ENCODE data around the gene PDK4. TPM values are rescaled to one million over a fixed set of nuclear protein-coding genes. Genes with fewer than 3 reads are reported as not detected.
"Not testable (repeated sequence)": the region's sequence is repeated elsewhere in the genome, so short reads cannot be mapped to it uniquely, and the experiment has no call there.

Gene PDK4
- total RNA-seq, 2 experiments from 2014 or later: not detected

DNA sequence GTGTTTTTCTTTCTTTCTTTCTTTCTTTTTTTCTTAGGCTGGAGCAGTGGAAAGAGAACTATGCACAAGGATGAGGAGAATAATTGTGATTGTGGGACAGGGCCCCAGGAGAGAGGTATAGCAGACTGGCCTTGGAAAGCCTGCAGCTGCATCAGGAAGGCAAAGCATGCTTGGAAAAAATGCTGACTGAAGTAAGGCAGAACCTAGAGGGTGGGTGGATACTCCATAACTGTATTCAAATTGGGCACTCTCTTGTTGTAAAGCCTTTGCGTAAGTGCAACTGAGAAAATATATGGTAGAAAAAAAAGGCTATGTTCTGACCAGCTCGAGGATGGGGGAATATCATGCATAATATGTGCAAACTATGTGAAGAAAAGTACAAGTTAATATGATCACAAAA lies 39.5 kb downstream of the PDK4 start:
- ChIA-PET CTCF (ENCODE audit: unreplicated experiment) (no interaction called here), POLR2A (no interaction called here)
- no peak for DNase-seq (ENCODE audit: low spot score)
- Histone ChIP-seq H3K36me3 (ENCODE audit: insufficient read depth, low read length) (no peaks in the 10 kb centered on the region), H3K27ac (ENCODE audit: low read depth, low read length, poor library complexity, severe bottlenecking) (no peak overlapping the region), H3K9me3 (ENCODE audit: low read length) (no peaks in the 10 kb centered on the region), H3K9me2 (ENCODE audit: insufficient read depth, low read length) (no peaks in the 10 kb centered on the region), H2AFZ (ENCODE audit: low read length) (no peak overlapping the region), H3K4me3 (ENCODE audit: low read depth, low read length, poor library complexity, severe bottlenecking) (no peak overlapping the region), H3K4me2 (ENCODE audit: low read length) (no peak overlapping the region), H4K20me1 (ENCODE audit: insufficient read depth, low read length) (no peaks in the 10 kb centered on the region), H3K4me1 (ENCODE audit: insufficient read depth, low read length, poor library complexity, severe bottlenecking) (no peaks in the 10 kb centered on the region), H3K79me2 (ENCODE audit: insufficient read depth, low read depth, low read length) (no peaks in the 10 kb centered on the region)
- BruUV-seq (replicated peaks): no TSS peak
- no peak for TF ChIP-seq EZH2phosphoT487 (IDR thresholded peaks at IDR 0.05; ENCODE audit: borderline replicate concordance, low read depth, low read length)
- TF ChIP-seq, protein P1, sequence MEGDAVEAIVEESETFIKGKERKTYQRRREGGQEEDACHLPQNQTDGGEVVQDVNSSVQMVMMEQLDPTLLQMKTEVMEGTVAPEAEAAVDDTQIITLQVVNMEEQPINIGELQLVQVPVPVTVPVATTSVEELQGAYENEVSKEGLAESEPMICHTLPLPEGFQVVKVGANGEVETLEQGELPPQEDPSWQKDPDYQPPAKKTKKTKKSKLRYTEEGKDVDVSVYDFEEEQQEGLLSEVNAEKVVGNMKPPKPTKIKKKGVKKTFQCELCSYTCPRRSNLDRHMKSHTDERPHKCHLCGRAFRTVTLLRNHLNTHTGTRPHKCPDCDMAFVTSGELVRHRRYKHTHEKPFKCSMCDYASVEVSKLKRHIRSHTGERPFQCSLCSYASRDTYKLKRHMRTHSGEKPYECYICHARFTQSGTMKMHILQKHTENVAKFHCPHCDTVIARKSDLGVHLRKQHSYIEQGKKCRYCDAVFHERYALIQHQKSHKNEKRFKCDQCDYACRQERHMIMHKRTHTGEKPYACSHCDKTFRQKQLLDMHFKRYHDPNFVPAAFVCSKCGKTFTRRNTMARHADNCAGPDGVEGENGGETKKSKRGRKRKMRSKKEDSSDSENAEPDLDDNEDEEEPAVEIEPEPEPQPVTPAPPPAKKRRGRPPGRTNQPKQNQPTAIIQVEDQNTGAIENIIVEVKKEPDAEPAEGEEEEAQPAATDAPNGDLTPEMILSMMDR (conservative IDR thresholded peaks at IDR 0.05; ENCODE audit: low read length): no peak
- intact Hi-C loops (cut with micrococcal nuclease; ENCODE audit: unreplicated experiment): no loop called here

DNA sequence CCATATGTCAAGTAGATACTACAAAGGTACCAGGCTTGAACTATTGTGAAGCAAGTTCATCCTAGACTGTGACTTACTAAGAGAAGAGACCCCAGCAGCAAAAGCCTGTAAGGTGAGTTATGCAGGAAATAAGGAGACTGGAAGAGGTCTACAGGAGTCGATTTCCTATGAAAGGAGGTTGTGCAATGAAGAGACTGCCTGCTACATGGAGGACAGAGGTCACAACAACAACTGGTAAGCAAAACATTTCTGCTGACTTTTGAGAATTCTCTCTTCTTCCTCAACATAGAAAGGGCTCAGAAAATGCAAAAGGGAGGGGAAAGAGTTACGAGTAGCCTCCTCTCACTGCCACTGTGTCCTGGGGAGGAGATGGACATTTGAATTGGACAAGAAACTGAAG lies 42.4 kb downstream of the PDK4 start:
- no peaks in the 10 kb centered on the region for H3K9me2 ChIP-seq (ENCODE audit: insufficient read depth, low read length)
- no peak for DNase-seq (ENCODE audit: low spot score)
- BruUV-seq (replicated peaks): no TSS peak
- H2AFZ ChIP-seq (ENCODE audit: low read length): no peak overlapping the region
- H3K9me3 ChIP-seq (ENCODE audit: low read length): no peaks in the 10 kb centered on the region
- CTCF ChIA-PET (ENCODE audit: unreplicated experiment): no interaction called here
- no peaks in the 10 kb centered on the region for H3K4me1 ChIP-seq (ENCODE audit: insufficient read depth, low read length, poor library complexity, severe bottlenecking)
- POLR2A ChIA-PET: no interaction called here
- H3K4me2 ChIP-seq (ENCODE audit: low read length): no peak overlapping the region
- H3K27ac ChIP-seq (ENCODE audit: low read depth, low read length, poor library complexity, severe bottlenecking): no peak overlapping the region
- H3K79me2 ChIP-seq (ENCODE audit: insufficient read depth, low read depth, low read length): no peaks in the 10 kb centered on the region
- H3K4me3 ChIP-seq (ENCODE audit: low read depth, low read length, poor library complexity, severe bottlenecking): no peak overlapping the region
- no peaks in the 10 kb centered on the region for H4K20me1 ChIP-seq (ENCODE audit: insufficient read depth, low read length)
- TF ChIP-seq EZH2phosphoT487 (IDR thresholded peaks at IDR 0.05; ENCODE audit: borderline replicate concordance, low read depth, low read length): no peak
- TF ChIP-seq, protein P1 (conservative IDR thresholded peaks at IDR 0.05; ENCODE audit: low read length): no peak
- intact Hi-C loops (cut with micrococcal nuclease; ENCODE audit: unreplicated experiment): no loop called here
- H3K36me3 ChIP-seq (ENCODE audit: insufficient read depth, low read length): no peaks in the 10 kb centered on the region

DNA sequence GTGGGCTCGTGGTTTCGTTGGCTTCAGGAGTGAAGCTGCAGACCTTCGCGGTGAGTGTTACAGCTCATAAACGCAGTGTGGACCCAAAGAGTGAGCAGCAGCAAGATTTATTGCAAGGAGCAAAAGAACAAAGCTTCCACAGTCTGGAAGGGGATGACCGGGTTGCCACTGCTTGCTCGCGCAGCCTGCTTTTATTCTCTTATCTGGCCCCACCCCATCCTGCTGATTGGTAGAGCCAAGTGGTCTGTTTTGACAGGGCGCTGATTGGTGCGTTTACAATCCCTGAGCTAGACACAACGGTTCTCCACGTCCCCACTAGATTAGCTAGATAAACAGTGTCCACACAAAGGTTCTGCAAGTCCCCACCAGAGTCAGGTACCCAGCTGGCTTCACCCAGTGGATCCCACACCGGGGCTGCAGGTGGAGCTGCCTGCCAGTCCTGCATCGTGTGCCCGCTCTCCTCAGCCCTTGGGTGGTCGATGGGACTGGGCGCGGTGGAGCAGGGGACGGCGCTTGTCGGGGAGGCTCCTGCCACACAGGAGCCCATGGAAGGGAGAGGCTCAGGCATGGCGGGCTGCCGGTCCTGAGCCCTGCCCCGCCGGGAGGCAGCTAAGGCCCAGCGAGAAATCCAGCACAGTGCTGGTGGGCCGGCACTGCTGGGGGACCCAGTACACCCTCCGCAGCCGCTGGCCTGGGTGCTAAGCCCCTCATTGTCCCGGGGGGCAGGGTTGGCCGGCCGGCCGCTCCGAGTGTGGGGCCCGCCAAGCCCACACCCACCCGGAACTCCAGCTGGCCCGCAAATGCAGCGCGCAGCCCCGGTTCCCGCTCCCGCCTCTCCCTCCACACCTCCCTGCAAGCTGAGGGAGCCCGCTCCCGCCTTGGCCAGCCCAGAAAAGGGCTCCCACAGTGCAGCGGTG lies 44.0 kb downstream of the PDK4 start:
- POLR2A ChIA-PET: interaction anchor here (1.1 kb wide), 1 partner anchor 24 kb away, joined by 3 read pairs; no protein-coding TSS in a partner anchor
- H3K27ac ChIP-seq (ENCODE audit: low read depth, low read length, poor library complexity, severe bottlenecking); H3K36me3 ChIP-seq (ENCODE audit: insufficient read depth, low read length); DNase-seq (ENCODE audit: low spot score); H3K9me3 ChIP-seq (ENCODE audit: low read length); intact Hi-C loops (cut with micrococcal nuclease; ENCODE audit: unreplicated experiment); H3K4me1 ChIP-seq (ENCODE audit: insufficient read depth, low read length, poor library complexity, severe bottlenecking); H3K4me3 ChIP-seq (ENCODE audit: low read depth, low read length, poor library complexity, severe bottlenecking); H3K79me2 ChIP-seq (ENCODE audit: insufficient read depth, low read depth, low read length); H4K20me1 ChIP-seq (ENCODE audit: insufficient read depth, low read length); BruUV-seq (replicated peaks); H2AFZ ChIP-seq (ENCODE audit: low read length); CTCF ChIA-PET (ENCODE audit: unreplicated experiment); H3K4me2 ChIP-seq (ENCODE audit: low read length); H3K9me2 ChIP-seq (ENCODE audit: insufficient read depth, low read length): not testable (repeated sequence)
